Prostate gland (tissue), 2 donors: ENCODE results near the gene KLK11.

Experiments
- POLR2A ChIP-seq: fragments of 450-650 bp; IDR thresholded peaks from one replicate; pipeline ENCODE4 v1.6.1; 2016; ENCODE audit warnings: antibody characterized with exemption, mild to moderate bottlenecking
- POLR2AphosphoS5 ChIP-seq: sonication (generic); formaldehyde crosslinking; IDR thresholded peaks from one replicate; pipeline ENCODE4 v1.6.1; 2017; ENCODE audit warnings: antibody characterized with exemption
- TF ChIP-seq, protein P1 (sequence below), 4 experiments: fragments of 200-600 bp in 2 of 4; fragments of 450-650 bp in 2 of 4; sonication (generic) in 2 of 4; IDR thresholded peaks; 1 replicate in 3 of 4; 2 replicates in 1 of 4; pipeline ENCODE4 v1.5.1; 2016 to 2019; ENCODE audit warnings: antibody characterized with exemption in 4 of 4, mild to moderate bottlenecking in 2 of 4, moderate library complexity in 2 of 4

DNA sequence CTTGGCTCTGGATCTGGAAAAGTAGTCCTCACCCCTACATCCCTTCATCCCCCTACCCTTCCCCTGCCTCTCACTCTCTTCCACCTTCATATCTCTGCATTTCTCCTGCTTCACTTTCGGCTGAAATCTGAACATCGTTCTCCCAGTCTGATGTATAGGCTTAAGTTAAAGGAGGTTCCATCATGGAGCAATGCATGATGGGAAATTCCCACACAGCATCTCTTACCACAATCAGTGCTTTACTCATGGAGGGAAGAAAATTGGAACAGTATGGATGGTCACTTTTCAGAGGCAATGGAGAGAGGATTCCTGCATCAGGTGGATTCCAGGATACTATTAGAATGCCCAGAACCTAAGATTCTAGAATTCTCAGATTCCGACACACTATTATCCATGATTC lies 18.9 kb downstream of the KLK11 start:
- TF ChIP-seq POLR2A (no peak), POLR2AphosphoS5 (no peak)
- TF ChIP-seq, protein P1, sequence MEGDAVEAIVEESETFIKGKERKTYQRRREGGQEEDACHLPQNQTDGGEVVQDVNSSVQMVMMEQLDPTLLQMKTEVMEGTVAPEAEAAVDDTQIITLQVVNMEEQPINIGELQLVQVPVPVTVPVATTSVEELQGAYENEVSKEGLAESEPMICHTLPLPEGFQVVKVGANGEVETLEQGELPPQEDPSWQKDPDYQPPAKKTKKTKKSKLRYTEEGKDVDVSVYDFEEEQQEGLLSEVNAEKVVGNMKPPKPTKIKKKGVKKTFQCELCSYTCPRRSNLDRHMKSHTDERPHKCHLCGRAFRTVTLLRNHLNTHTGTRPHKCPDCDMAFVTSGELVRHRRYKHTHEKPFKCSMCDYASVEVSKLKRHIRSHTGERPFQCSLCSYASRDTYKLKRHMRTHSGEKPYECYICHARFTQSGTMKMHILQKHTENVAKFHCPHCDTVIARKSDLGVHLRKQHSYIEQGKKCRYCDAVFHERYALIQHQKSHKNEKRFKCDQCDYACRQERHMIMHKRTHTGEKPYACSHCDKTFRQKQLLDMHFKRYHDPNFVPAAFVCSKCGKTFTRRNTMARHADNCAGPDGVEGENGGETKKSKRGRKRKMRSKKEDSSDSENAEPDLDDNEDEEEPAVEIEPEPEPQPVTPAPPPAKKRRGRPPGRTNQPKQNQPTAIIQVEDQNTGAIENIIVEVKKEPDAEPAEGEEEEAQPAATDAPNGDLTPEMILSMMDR (IDR thresholded peaks at IDR 0.05) = no peak
